ENCODE results near the gene BTBD6. TPM values are rescaled to one million over a fixed set of nuclear protein-coding genes. Genes with fewer than 3 reads are reported as not detected.

The BTBD6 gene
- total RNA-seq, 2 donors from 2014 or later, result 45.9 to 73.5 TPM

DNA sequence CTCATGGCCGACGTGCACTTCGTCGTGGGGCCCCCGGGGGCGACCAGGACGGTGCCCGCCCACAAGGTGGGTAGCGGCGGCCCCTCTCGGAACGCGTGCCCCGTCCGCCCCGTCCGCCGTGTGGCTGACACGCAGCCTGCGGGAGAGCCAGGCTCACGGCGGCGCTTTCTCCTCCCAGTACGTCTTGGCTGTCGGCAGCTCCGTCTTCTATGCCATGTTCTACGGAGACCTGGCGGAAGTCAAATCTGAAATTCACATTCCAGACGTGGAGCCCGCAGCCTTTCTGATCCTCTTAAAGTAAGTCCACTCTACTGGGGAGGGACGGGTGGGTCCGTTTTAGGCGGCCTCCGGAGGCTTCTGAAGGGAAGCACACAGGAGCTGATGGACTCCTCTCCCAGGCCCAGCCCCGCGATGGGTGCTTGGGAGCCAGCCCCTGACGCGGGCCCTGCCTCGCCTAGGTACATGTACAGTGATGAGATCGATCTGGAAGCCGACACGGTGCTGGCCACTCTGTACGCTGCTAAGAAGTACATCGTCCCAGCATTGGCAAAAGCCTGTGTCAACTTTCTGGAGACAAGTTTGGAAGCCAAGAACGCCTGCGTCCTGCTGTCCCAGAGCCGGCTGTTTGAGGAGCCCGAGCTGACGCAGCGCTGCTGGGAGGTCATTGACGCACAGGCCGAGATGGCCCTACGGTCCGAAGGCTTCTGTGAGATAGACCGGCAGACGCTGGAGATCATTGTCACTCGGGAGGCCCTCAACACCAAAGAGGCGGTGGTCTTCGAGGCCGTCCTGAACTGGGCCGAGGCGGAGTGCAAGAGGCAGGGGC is 1.1 kb downstream of the BTBD6 start:
- DNase-seq (ENCODE audit: low spot score) (no peak), ATAC-seq (ENCODE audit: insufficient number of reproducible peaks, low FRiP score, low read depth) (no peak)
- peaks cover 8% of the 10 kb centered on the region for H3K36me3 ChIP-seq

DNA sequence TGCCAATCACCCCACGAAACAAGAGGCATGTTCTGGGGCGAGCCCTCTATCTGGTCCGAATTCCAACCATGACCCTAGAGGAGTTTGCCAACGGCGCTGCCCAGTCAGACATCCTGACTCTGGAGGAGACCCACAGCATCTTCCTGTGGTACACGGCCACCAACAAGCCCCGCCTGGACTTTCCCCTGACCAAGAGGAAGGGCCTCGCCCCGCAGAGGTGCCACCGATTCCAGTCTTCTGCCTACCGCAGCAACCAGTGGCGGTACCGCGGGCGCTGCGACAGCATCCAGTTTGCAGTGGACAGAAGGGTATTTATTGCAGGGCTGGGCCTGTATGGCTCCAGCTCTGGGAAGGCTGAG is 1.7 kb downstream of the BTBD6 start:
- H3K9me3 ChIP-seq, result no peaks in the 10 kb centered on the region
- H3K27ac ChIP-seq, result no peak overlapping the region
- H3K27me3 ChIP-seq (replicated peaks; ENCODE audit: insufficient read depth), result no peaks in the 10 kb centered on the region
- no peak overlapping the region for H3K4me3 ChIP-seq
- H3K36me3 ChIP-seq, result peaks cover 8% of the 10 kb centered on the region
- DNase-seq (ENCODE audit: low spot score) (no peak), ATAC-seq (ENCODE audit: insufficient number of reproducible peaks, low FRiP score, low read depth) (no peak)
- TF ChIP-seq, protein P1, sequence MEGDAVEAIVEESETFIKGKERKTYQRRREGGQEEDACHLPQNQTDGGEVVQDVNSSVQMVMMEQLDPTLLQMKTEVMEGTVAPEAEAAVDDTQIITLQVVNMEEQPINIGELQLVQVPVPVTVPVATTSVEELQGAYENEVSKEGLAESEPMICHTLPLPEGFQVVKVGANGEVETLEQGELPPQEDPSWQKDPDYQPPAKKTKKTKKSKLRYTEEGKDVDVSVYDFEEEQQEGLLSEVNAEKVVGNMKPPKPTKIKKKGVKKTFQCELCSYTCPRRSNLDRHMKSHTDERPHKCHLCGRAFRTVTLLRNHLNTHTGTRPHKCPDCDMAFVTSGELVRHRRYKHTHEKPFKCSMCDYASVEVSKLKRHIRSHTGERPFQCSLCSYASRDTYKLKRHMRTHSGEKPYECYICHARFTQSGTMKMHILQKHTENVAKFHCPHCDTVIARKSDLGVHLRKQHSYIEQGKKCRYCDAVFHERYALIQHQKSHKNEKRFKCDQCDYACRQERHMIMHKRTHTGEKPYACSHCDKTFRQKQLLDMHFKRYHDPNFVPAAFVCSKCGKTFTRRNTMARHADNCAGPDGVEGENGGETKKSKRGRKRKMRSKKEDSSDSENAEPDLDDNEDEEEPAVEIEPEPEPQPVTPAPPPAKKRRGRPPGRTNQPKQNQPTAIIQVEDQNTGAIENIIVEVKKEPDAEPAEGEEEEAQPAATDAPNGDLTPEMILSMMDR (IDR thresholded peaks at IDR 0.05), result no peak
- H3K4me1 ChIP-seq (ENCODE audit: control insufficient read depth in 1 of 2, low read depth in 2 of 2), result peaks cover 11 to 24% of the 10 kb centered on the region in 2 donors

More for the DNA sequence above, 1.1 kb downstream of the BTBD6 start:
- H3K27ac ChIP-seq, result peak overlapping the region; percentile 73 to 76
- TF ChIP-seq, protein P1 (IDR thresholded peaks at IDR 0.05), result no peak
- peak overlapping the region; percentile 74 for H3K4me3 ChIP-seq
- H3K9me3 ChIP-seq, result no peaks in the 10 kb centered on the region
- no peaks in the 10 kb centered on the region for H3K27me3 ChIP-seq (replicated peaks; ENCODE audit: insufficient read depth)
- peaks cover 11 to 24% of the 10 kb centered on the region in 2 donors for H3K4me1 ChIP-seq (ENCODE audit: control insufficient read depth in 1 of 2, low read depth in 2 of 2)

DNA sequence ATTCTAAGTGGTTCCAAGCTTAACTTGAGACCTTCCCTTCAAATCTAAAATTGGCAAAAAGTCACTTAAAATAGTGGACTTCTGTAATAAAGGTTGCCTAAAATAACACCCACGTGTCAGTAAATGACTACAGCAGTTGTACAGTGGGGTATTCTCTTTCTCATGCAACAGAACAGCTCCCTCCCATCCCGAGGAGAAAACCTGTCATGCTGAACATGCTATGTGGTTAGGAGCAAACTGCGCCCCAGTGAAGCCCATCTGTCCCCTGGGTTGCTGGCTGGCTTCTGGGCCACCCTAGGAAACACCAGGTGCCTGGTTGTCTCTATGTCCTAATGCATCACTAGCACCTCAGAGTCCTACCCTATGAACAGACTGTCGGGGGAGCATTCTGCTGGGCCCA is 2.7 kb downstream of the BTBD6 start:
- Histone ChIP-seq H3K9me3 (no peaks in the 10 kb centered on the region), H3K4me1 (ENCODE audit: control insufficient read depth in 1 of 2, low read depth in 2 of 2) (peaks cover 11 to 24% of the 10 kb centered on the region in 2 donors), H3K36me3 (peaks cover 8% of the 10 kb centered on the region), H3K27ac (no peak overlapping the region), H3K27me3 (replicated peaks; ENCODE audit: insufficient read depth) (no peaks in the 10 kb centered on the region), H3K4me3 (no peak overlapping the region)
- TF ChIP-seq, protein P1 (IDR thresholded peaks at IDR 0.05), result no peak
- ATAC-seq (ENCODE audit: insufficient number of reproducible peaks, low FRiP score, low read depth) (no peak), DNase-seq (ENCODE audit: low spot score) (no peak)

DNA sequence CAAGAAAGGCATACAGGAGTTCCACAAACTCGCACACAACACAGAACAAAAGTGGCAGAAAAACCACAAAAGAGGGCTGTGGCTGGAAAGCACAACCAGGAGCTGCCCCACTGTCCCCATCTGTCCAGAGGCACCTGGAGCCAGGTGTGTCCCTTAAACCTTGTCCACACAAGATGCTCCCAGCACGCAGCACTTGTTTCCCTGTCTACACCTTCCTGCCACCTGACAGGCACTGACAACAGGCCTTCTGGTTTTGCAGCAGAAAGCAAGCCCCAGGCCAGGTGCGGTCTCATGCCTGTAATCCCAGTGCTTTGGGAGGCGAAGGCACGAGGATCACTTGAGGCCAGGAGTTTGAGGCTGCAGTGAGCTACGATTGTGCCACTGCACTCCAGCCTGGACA is 3.6 kb downstream of the BTBD6 start:
- ATAC-seq (ENCODE audit: insufficient number of reproducible peaks, low FRiP score, low read depth) (no peak), DNase-seq (ENCODE audit: low spot score) (no peak)
- no peak overlapping the region for H3K4me3 ChIP-seq
- no peaks in the 10 kb centered on the region for H3K27me3 ChIP-seq (replicated peaks; ENCODE audit: insufficient read depth)
- no peaks in the 10 kb centered on the region for H3K9me3 ChIP-seq
- peaks cover 11 to 24% of the 10 kb centered on the region in 2 donors for H3K4me1 ChIP-seq (ENCODE audit: control insufficient read depth in 1 of 2, low read depth in 2 of 2)
- H3K36me3 ChIP-seq, result peaks cover 8% of the 10 kb centered on the region
- H3K27ac ChIP-seq, result no peak overlapping the region
- TF ChIP-seq, protein P1 (IDR thresholded peaks at IDR 0.05), result no peak

DNA sequence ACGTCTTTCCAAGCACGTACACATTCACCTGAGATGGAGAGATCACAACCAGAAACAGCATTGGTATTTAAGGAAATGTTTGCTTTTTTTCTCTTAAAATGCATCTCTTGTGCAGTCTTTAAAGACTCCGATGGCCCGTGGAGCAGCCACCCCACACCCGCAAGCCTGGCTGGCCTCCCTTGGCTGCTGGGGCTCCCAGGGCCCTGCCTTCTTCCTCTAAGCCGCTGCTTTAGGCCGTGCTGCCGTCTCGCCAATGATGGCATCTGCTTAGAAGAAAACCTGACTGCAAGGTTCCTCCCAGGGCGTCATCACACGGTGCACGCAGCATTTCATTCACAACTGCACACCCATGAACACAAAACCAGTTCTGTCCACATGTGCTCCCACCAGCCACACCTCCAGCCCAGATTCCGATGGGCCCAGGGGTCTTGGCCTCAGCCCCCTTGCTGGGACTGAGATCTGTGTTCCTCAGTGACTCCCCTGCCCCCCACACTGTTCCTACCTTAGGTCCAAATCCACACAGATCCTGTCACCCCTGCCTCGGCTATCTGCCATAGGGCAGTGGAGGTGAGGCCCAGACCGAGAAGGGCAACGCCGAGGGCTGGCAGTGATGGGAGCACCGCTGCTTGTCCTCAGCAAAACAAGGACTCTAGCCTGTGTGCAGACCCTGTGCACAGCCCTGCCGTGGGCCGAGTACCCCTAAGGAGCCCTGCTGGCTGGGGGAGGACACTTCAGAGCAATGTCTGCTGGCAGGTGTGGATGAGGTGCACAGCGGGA is 4.4 kb downstream of the BTBD6 start:
- no peaks in the 10 kb centered on the region for H3K9me3 ChIP-seq
- peaks cover 8 to 19% of the 10 kb centered on the region in 2 donors for H3K4me1 ChIP-seq (ENCODE audit: control insufficient read depth in 1 of 2, low read depth in 2 of 2)
- H3K36me3 ChIP-seq, result peaks cover 11% of the 10 kb centered on the region
- no peaks in the 10 kb centered on the region for H3K27me3 ChIP-seq (replicated peaks; ENCODE audit: insufficient read depth)
- no peak overlapping the region for H3K4me3 ChIP-seq
- ATAC-seq (ENCODE audit: insufficient number of reproducible peaks, low FRiP score, low read depth) (no peak), DNase-seq (ENCODE audit: low spot score) (no peak)
- TF ChIP-seq, protein P1 (IDR thresholded peaks at IDR 0.05), result no peak
- H3K27ac ChIP-seq, result no peak overlapping the region
